Activated CD8-positive, alpha-beta T cell treated with anti-CD3 and anti-CD28 coated beads for 36 hours (primary cell): ENCODE measurements around the gene TNPO2. TPM values are rescaled to one million over a fixed set of nuclear protein-coding genes. Genes with fewer than 3 reads are reported as not detected.

Experiments
- ATAC-seq: fragments of 200-7000 bp; cut with Tn5 transposase; one replicate; pipeline ENCODE4 v1.10.0; 2021; ENCODE audit warnings: mild to moderate bottlenecking, moderate library complexity
- CTCF ChIA-PET: fragments of 350-600 bp; sonication (Branson Sonifier 250); formaldehyde crosslinking; loops from one replicate; lab custom pipeline; 2021; ENCODE audit warnings: antibody characterized with exemption; lab: Charles Lee
- POLR2A ChIA-PET: fragments of 350-600 bp; sonication (Branson Sonifier 250); formaldehyde crosslinking; loops from one replicate; lab custom pipeline; 2021; ENCODE audit warnings: antibody characterized with exemption; lab: Charles Lee
- DNase-seq: peaks from one replicate; pipeline ENCODE4 v3.0.0-alpha.2; 2020
- H3K27ac Mint-ChIP-seq: one replicate; pipeline ENCODE4 v1.8.0; 2021; ENCODE audit warnings: mild to moderate bottlenecking, mixed read lengths
- H3K27me3 Mint-ChIP-seq: one replicate; pipeline ENCODE4 v1.8.0; 2021; ENCODE audit warnings: mixed read lengths
- H3K36me3 Mint-ChIP-seq: one replicate; pipeline ENCODE4 v1.8.0; 2021; ENCODE audit warnings: low read depth, mixed read lengths
- H3K4me1 Mint-ChIP-seq: one replicate; pipeline ENCODE4 v1.8.0; 2021; ENCODE audit warnings: low read depth, mixed read lengths
- H3K4me3 Mint-ChIP-seq: one replicate; pipeline ENCODE4 v1.8.0; 2021; ENCODE audit warnings: mild to moderate bottlenecking, moderate library complexity, mixed read lengths
- H3K9me3 Mint-ChIP-seq: one replicate; pipeline ENCODE4 v1.8.0; 2021; ENCODE audit warnings: mixed read lengths
- CTCF ChIP-seq: fragments of 200-600 bp; IDR thresholded peaks from one replicate; pipeline ENCODE4 v1.8.0; 2022; ENCODE audit warnings: antibody characterized with exemption, mild to moderate bottlenecking
- intact Hi-C: fragments of 100-400 bp; cut with micrococcal nuclease; formaldehyde crosslinking; loops from one replicate; pipeline ENCODE4 v1.10.0; 2022
- total RNA-seq, 2 experiments: library from RNA; stranded (reverse); gene quantifications; one replicate each; pipeline ENCODE4 v1.2.3, GENCODE V29; 2021

TNPO2 gene
- total RNA-seq: 10 to 100 TPM; 90.7 to 94.5 TPM

- POLR2A ChIA-PET: interaction anchor here (0.8 to 9.0 kb wide), 15 partner anchors 10 to 214 kb away, joined by 3 to 160 read pairs (median 4); partner anchors contain the start of genes DHPS, FBXW9, GET3 and JUNB
- Mint-ChIP-seq H3K36me3 (peaks cover 44% of the 10 kb centered on the region), H3K4me3 (peak within 1 kb of the TSS; percentile 96), H3K9me3 (no peaks in the 10 kb centered on the region), H3K27ac (peak within 1 kb of the TSS; percentile 91), H3K27me3 (no peaks in the 10 kb centered on the region), H3K4me1 (peaks cover 24% of the 10 kb centered on the region)
- CTCF ChIA-PET: interaction anchor here (1.2 to 5.5 kb wide), 11 partner anchors 7 to 124 kb away, joined by 4 to 32 read pairs (median 6); partner anchors contain the start of gene TRIR
- DNase-seq (peak; percentile 87), ATAC-seq (peak; percentile 55)
- no peak for TF ChIP-seq CTCF
- intact Hi-C loops: loop anchor here (2.0 kb wide), 1 partner anchor 13 kb away; the partner anchor contains the start of gene GET3
Observed at GRCh38 chr19:12723641-12724426, at the start of gene TNPO2. Gene TNPO2, minus strand, starts transcription at chr19:12723932. Its CDS starts 2,955 bp downstream, at chr19:12720977.

GRCh38 chr19:12772323-12772722 is 48.6 kb upstream of the TNPO2 start:
- ChIA-PET CTCF (interaction anchor here (1.2 to 5.9 kb wide), 5 partner anchors 9 to 193 kb away, joined by 4 to 62 read pairs (median 5); partner anchors contain the start of genes PRDX2 and THSD8), POLR2A (interaction anchor here (0.9 to 1.6 kb wide), 5 partner anchors 14 to 39 kb away, joined by 3 to 5 read pairs (median 3); partner anchors contain the start of genes GET3 and JUNB)
- Mint-ChIP-seq H3K9me3 (no peaks in the 10 kb centered on the region), H3K4me3 (no peak overlapping the region), H3K36me3 (no peaks in the 10 kb centered on the region), H3K4me1 (peaks cover 16% of the 10 kb centered on the region), H3K27ac (no peak overlapping the region), H3K27me3 (no peaks in the 10 kb centered on the region)
- DNase-seq: no peak
- no peak for TF ChIP-seq CTCF
- intact Hi-C loops: no loop called here
- ATAC-seq: no peak

- H3K9me3 Mint-ChIP-seq: no peaks in the 10 kb centered on the region
- no peak for DNase-seq
- ATAC-seq: no peak
- ChIA-PET CTCF (interaction anchor here (5.9 to 17.4 kb wide), 2 partner anchors 13 to 26 kb away, joined by 62 to 480 read pairs; partner anchors contain the start of genes JUNB, PRDX2 and THSD8), POLR2A (interaction anchor here (1.2 kb wide), 1 partner anchor 21 kb away, joined by 3 read pairs; the partner anchor contains the start of gene JUNB)
- no peak for TF ChIP-seq CTCF
- no peak overlapping the region for H3K4me3 Mint-ChIP-seq
- H3K27me3 Mint-ChIP-seq: no peaks in the 10 kb centered on the region
- peaks cover 2% of the 10 kb centered on the region for H3K36me3 Mint-ChIP-seq
- intact Hi-C loops: no loop called here
- no peak overlapping the region for H3K27ac Mint-ChIP-seq
- H3K4me1 Mint-ChIP-seq: peaks cover 13% of the 10 kb centered on the region
Observed at GRCh38 chr19:12770922-12771321, 47.2 kb upstream of the TNPO2 start.

- ChIA-PET CTCF (interaction anchor here (0.6 to 17.4 kb wide), 5 partner anchors 9 to 78 kb away, joined by 3 to 480 read pairs (median 10); partner anchors contain the start of genes JUNB, PRDX2, RNASEH2A and THSD8), POLR2A (interaction anchor here (0.8 kb wide), 1 partner anchor 25 kb away, joined by 4 read pairs; no protein-coding TSS in a partner anchor)
- Mint-ChIP-seq H3K4me1 (peaks cover 12% of the 10 kb centered on the region), H3K9me3 (no peaks in the 10 kb centered on the region), H3K4me3 (peak overlapping the region; percentile 49), H3K27ac (no peak overlapping the region), H3K27me3 (no peaks in the 10 kb centered on the region), H3K36me3 (peaks cover 2% of the 10 kb centered on the region)
- intact Hi-C loops: no loop called here
- ATAC-seq (peak; percentile 91), DNase-seq (peak; percentile 84)
- no peak for TF ChIP-seq CTCF
Observed at GRCh38 chr19:12769689-12770088, 46.0 kb upstream of the TNPO2 start.
